ENCODE results near the gene EVPLL.
"Not testable (repeated sequence)": the region's sequence is repeated elsewhere in the genome, so short reads cannot be mapped to it uniquely, and the experiment has no call there.

EVPLL gene

DNA sequence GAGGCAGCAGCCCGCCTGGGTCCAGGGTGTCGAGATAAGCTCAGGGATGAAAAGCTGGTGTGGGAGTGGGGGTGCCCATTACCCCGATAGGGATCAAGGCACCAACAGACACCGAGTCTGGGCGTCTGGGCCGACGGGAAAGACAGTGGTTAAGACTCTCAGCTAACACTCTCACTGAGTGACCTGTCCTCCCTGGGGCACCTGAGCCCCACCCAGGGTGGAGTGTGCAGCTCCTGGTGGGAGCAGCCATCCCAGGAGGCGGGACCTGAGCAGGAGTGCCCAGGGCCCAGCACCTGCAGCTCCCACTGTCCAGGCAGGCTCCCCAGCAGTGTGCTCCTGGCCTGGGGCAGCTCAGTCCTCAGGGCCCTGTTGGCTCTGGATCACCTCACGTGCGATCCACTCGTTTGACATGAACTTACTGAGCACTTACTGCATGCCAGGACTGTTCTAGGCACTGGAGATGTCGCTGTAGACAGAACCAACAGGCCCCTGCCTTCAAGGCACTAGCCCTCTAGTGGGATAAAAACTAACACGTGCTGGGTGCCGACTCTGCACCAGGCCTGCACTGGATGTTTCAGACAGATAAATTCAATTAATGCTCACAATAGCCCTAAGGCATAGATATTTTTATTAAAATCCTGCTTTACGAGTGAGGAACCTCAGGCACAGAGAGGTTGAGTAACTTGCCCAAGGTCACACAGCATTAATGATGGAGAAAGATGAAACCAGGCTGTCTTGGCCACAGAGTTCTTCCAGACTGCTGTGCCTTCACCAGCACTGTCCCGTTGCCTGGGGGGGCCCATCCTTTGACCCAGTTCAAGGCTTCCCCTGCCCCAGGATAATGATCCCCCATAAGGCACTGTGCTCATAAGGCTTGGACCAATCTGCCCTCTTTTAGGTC, 1.9 kb downstream of the EVPLL start:
- DNase-seq (ENCODE audit: low spot score): no peak

DNA sequence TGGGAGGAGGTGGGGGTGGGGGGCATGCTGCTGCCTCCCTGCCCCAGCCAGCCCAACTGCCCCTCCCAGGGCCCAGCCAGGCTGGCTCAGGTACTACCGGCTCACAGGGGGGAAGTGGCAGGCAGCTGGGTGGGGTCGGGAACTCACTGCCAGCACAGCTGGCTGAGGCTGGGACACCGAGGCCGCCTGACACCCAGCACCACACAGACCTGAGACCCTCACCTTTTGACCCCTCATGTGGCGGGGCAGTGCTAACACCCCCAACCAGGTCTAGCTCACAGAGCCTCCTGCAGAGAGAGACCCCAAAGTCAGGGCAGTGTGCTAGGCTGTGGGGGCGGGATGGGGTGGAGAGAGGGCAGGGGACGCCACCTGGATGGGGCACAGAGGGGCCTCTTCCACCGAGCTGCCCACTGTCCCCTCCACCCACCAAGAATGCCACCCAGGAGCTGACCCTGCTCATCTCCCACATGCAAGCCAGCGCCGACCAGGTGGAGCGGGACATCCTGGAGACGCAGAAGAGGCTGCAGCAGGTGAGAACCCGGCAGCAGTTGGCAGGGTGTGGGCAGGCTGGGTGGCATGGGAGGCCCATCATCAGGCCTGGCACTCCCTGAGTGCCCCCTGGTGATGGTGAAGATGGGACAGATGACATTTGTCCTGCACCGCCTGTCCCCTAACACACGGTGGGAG, 3.0 kb downstream of the EVPLL start:
- DNase-seq (ENCODE audit: low spot score): no peak

DNA sequence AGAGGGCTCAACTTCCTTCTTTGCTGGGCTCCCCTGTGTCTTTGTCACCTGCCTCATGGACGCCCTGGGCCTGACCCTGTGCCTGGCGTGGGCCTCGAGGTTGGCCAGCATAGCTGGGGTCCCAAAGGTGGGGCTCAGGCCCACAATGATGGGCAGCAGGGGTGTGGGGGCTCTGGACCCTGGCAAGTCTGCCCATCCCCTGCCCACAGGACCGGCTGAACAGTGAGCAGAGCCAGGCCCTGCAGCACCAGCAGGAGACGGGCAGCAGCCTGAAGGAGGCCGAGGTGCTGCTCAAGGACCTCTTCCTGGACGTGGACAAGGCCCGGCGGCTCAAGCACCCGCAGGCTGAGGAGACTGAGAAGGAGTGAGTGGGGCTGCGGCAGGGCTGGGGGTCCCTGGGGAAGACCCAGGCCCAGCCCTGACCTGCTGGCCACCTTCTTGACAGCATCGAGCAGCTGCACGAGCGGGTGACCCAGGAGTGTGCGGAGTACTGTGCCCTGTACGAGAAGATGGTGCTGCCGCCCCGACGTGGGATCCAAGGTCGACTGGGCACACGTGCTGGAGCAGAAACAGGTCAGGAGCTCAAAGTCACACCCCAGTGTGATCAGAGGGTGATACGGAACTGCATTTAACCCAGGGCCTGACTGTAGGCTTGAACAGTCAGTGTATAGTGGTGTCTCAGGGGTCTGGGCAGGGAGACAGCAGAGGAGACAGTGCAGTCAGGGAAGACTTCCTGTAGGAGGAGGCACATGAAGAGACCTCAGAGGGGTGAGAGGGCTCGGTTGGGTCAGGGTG, 3.8 kb downstream of the EVPLL start:
- DNase-seq (ENCODE audit: low spot score): no peak

DNA sequence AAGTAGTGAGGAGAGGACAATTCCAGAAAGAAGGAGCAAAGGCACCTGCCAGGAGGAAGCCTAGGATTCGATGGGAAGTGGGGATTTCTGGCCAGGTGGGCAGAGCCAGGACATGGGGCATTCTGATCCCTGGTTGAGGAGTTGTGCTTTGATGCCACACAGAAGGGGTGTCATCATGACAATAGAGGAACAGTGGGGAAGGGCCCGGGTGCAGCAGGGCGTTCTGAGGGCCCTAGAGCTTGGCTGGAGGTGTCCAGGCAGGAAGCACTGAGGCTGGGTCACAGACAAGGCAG, 4.3 kb downstream of the EVPLL start:
- DNase-seq (ENCODE audit: low spot score): no peak

DNA sequence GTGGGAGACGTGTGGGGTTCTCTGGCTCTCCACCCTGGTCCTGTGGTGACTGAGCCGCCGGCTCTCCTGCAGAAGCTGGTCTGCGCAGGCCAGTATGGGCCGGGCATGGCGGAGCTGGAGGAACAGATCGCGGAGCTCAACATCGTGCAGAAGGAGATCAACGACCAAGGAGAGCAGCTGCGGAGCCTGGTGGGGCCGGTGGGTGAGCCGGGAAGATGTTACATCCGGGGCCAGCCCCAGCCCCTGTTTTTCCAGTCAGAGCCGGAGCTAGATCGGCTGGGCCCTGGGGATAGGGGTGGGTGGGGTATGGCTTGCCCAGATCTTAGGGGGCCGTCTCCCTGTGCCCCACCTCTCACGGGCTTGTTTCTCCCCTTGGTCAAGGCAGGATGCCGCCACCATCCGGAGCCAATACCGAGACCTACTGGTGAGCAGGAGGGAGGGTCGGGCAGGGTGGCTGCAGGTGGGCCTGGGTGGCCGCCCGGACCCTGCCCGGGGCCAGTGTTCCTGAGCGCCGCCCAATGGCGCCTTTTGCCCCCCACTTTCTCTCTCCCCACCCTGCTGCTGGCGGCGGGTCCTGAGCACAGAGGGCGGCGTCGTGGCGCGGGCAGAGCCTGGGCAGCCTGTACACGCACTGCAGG, 5.0 kb downstream of the EVPLL start:
- DNase-seq (ENCODE audit: low spot score): no peak

GRCh38 chr17:18383079-18383481, 5.5 kb downstream of the EVPLL start:
- not testable (repeated sequence) for DNase-seq (ENCODE audit: low spot score)

DNA sequence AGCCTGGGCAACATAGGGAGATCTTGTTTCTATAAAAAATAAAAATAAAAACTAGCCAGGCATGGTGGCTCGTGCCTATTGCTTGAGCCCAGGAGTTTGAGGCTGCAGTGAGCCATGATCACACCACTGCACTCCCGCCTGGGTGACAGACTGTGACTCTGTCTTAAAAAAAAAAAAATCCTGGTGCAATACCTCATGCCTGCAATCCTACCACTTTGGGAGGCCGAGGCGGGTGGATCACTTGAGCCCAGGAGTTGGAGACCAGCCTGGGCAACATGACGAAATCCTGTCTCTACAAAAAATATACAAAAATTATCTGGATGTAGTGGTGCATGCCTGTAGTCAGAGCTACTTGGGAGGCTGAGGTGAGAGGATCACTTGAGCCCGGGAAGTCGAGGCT, 6.7 kb downstream of the EVPLL start:
- DNase-seq (ENCODE audit: low spot score): not testable (repeated sequence)

GRCh38 chr17:18387583-18387982, 10.0 kb downstream of the EVPLL start:
- DNase-seq (ENCODE audit: low spot score): not testable (repeated sequence)

- DNase-seq (ENCODE audit: low spot score): not testable (repeated sequence)
These were observed 10.7 kb downstream of the EVPLL start for GRCh38 chr17:18388266-18388665.

DNA sequence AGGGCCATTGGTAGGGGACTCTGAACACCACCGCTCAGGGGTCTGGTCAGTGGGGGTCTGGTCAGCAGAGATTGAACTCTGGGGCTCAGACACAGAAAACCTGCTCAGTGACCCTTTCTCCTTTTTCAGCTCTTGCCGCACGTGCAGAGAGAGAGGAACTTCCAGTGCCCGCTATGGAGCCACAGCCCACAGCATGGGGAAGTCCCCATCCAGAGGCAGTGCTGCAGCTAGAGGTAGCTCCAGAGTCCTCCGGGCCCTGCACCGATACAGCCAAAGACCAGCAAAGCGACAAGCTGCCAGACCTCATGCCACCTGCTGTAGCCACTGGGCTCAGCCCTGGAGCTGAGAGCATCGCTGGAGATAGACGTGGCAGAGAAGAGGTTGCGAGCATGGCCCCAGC, 11.2 kb downstream of the EVPLL start:
- DNase-seq (ENCODE audit: low spot score): not testable (repeated sequence)

- DNase-seq (ENCODE audit: low spot score): not testable (repeated sequence)
These were observed 24.5 kb downstream of the EVPLL start for GRCh38 chr17:18401872-18402590.

- not testable (repeated sequence) for DNase-seq (ENCODE audit: low spot score)
These were observed 25.6 kb downstream of the EVPLL start for GRCh38 chr17:18403166-18403565.

GRCh38 chr17:18403604-18404003, 26.0 kb downstream of the EVPLL start:
- DNase-seq (ENCODE audit: low spot score): not testable (repeated sequence)

GRCh38 chr17:18408906-18409305, 31.3 kb downstream of the EVPLL start:
- not testable (repeated sequence) for DNase-seq (ENCODE audit: low spot score)

DNA sequence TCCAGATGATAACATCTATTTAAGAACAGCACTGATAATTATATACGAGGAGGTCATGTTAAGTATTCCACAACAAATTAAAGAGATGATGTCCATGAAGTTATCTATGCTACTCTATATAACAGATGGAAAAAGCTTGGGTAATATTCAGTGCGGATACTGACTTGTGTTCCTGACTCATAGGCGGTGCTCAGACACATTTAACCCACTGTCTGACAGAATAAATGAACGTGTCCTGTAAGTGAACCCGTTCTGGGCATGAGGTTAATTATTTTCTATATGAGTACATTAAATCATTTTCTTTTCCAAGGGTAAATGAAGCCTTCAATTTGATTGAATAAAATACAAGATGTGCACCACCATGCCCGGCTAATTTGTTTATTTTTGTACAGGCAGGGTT, 31.7 kb downstream of the EVPLL start:
- DNase-seq (ENCODE audit: low spot score): not testable (repeated sequence)

- not testable (repeated sequence) for DNase-seq (ENCODE audit: low spot score)
These were observed 33.2 kb downstream of the EVPLL start for GRCh38 chr17:18410736-18411135.

DNA sequence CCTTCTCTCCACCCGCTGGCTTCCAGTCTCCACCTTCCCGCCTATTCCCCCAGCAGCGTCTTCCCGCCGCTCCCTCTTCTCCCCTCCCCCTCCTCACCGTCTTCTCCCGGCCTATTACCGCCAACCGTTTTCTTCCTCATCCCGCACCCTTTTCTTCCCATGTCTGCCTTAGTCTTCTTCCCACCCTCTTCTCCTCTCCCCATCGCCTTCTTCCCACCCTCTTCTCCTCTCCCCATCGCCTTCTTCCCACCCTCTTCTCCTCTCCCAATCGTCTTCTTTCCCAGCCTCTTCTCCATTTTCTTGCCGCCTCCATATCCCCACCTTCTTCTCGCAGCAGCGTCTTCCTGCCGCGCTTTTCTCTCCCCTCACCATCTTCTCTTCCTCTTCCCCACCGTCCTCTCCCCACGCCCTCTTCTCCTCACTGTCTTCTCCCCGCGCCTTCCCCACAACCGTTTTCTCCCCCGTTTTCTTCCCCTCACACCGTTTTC, 33.8 kb downstream of the EVPLL start:
- DNase-seq (ENCODE audit: low spot score): not testable (repeated sequence)

GRCh38 chr17:18412001-18412538, 34.5 kb downstream of the EVPLL start:
- DNase-seq (ENCODE audit: low spot score): not testable (repeated sequence)

GRCh38 chr17:18421521-18421920, 43.9 kb downstream of the EVPLL start:
- not testable (repeated sequence) for DNase-seq (ENCODE audit: low spot score)

- DNase-seq (ENCODE audit: low spot score): not testable (repeated sequence)
These were observed 44.9 kb downstream of the EVPLL start for GRCh38 chr17:18422464-18422863.

- not testable (repeated sequence) for DNase-seq (ENCODE audit: low spot score)
These were observed 45.4 kb downstream of the EVPLL start for GRCh38 chr17:18423015-18423414.

Data from hepatic stellate cell (primary cell).